Panc1 (cell line): Measurements from ENCODE around the gene CLDN11.

Source experiments
- CTCF ChIP-seq: fragments of 450-650 bp; IDR thresholded peaks from 2 replicates; pipeline ENCODE4 v1.5.1; 2017; ENCODE audit warnings: mild to moderate bottlenecking
- POLR2AphosphoS5 ChIP-seq: IDR thresholded peaks from 2 replicates; pipeline ENCODE4 v1.6.1; 2012; ENCODE audit warnings: mild to moderate bottlenecking, low read depth, low read length, moderate library complexity
- REST ChIP-seq, 2 experiments: IDR thresholded peaks; 2 replicates each; pipeline ENCODE4 v1.6.1; 2011 to 2012; ENCODE audit warnings: low read depth in 2 of 2, control low read depth in 1 of 2, low read length in 1 of 2, mild to moderate bottlenecking in 1 of 2, moderate library complexity in 1 of 2; ENCODE audit not compliant: insufficient read depth in 1 of 2
- SIN3A ChIP-seq: IDR thresholded peaks from 2 replicates; pipeline ENCODE4 v1.6.1; 2012; ENCODE audit warnings: low read depth, mild to moderate bottlenecking, low read length, moderate library complexity, borderline replicate concordance; ENCODE audit not compliant: insufficient read depth
- TCF7L2 ChIP-seq: IDR thresholded peaks from 2 replicates; pipeline ENCODE4 v1.6.1; 2011; ENCODE audit warnings: mild to moderate bottlenecking, low read depth, low read length, inconsistent platforms

DNA sequence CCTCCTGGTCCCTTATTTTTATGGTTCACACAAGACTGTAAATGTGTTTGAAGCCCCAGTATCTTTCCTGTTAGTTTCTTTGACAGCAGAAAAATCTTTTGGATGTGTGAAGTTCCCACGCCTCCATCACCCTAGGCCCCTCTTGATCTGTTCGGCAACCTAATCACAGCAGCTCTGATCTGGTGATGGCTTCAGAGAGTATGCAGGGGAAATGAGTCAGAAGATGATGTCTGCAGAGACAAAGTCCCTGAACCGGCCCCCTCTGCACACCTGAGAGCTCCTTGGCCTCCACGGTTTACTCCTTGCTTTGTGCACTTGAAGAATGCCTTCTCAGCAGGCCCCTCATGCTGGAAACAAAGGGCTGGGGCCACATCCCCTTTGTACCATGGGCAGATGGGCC, 63.5 kb downstream of the CLDN11 start:
- TF ChIP-seq POLR2AphosphoS5 = no peak
- TF ChIP-seq SIN3A = no peak
- TF ChIP-seq CTCF = no peak
- no peak for TF ChIP-seq TCF7L2
- no peak for TF ChIP-seq REST (IDR thresholded peaks at IDR 0.05; ENCODE audit: insufficient read depth in 1 of 2, low read depth in 2 of 2, low read length in 1 of 2)
